Liver (tissue), 9 donors: ENCODE measurements around the gene SNX9. TPM values are rescaled to one million over a fixed set of nuclear protein-coding genes. Genes with fewer than 3 reads are reported as not detected.

Experiments
- DNase-seq: peaks from one replicate; pipeline ENCODE4 v3.0.0-alpha.2; 2017; ENCODE audit warnings: low spot score
- H3K27ac ChIP-seq, 2 donors: one replicate each; pipeline ENCODE4 v1.7.0; 2013; ENCODE audit warnings: inconsistent platforms in 2 of 2, low read length in 2 of 2, control low read depth in 1 of 2, low read depth in 1 of 2, mild to moderate bottlenecking in 1 of 2
- H3K27me3 ChIP-seq, 4 donors: one replicate each; pipeline versions ENCODE4 v1.6.1 to v1.7.0; 2013; ENCODE audit warnings: low read length in 3 of 4, inconsistent platforms in 1 of 4, mild to moderate bottlenecking in 1 of 4, moderate library complexity in 1 of 4; ENCODE audit not compliant: control insufficient read depth in 4 of 4, insufficient read depth in 4 of 4
- H3K36me3 ChIP-seq, 4 donors: one replicate each; pipeline versions ENCODE4 v1.6.1 to v1.7.0; 2013; ENCODE audit warnings: low read length in 3 of 4, mild to moderate bottlenecking in 3 of 4, low read depth in 1 of 4, moderate library complexity in 1 of 4; ENCODE audit not compliant: control insufficient read depth in 4 of 4, insufficient read depth in 3 of 4
- H3K4me1 ChIP-seq, 4 donors: one replicate each; pipeline versions ENCODE4 v1.6.1 to v1.7.0; 2013; ENCODE audit warnings: low read length in 3 of 4, mild to moderate bottlenecking in 3 of 4, moderate library complexity in 1 of 4; ENCODE audit not compliant: control insufficient read depth in 4 of 4, insufficient read depth in 4 of 4
- H3K4me3 ChIP-seq, 3 donors: one replicate each; pipeline versions ENCODE4 v1.6.1 to v1.7.0; 2013; ENCODE audit warnings: low read length in 3 of 3, control low read depth in 1 of 3, low read depth in 1 of 3, mild to moderate bottlenecking in 1 of 3
- H3K9ac ChIP-seq, 2 donors: one replicate each; pipeline ENCODE4 v1.7.0; 2013; ENCODE audit warnings: low read length in 2 of 2, mild to moderate bottlenecking in 2 of 2, moderate library complexity in 2 of 2, control low read depth in 1 of 2, low read depth in 1 of 2
- H3K9me3 ChIP-seq, 4 donors: one replicate each; pipeline versions ENCODE4 v1.6.1 to v1.7.0; 2013; ENCODE audit warnings: low read length in 3 of 4; ENCODE audit not compliant: control insufficient read depth in 4 of 4
- ATF3 ChIP-seq: IDR thresholded peaks from 2 replicates; pipeline ENCODE4 v1.6.1; 2016; ENCODE audit warnings: antibody characterized with exemption
- CTCF ChIP-seq: fragments of 150-350 bp; IDR thresholded peaks from 2 replicates; pipeline ENCODE4 v1.5.1; 2017; ENCODE audit warnings: improper control_type of control experiment, low read depth, low read length; ENCODE audit not compliant: missing input control
- EGR1 ChIP-seq, 2 donors: IDR thresholded peaks; 2 replicates each; pipeline ENCODE4 v1.6.1; 2016 to 2018; ENCODE audit warnings: antibody characterized with exemption in 2 of 2, low read depth in 2 of 2
- FOXA1 ChIP-seq: IDR thresholded peaks from 2 replicates; pipeline ENCODE4 v1.6.1; 2016; ENCODE audit warnings: antibody characterized with exemption
- FOXA2 ChIP-seq: IDR thresholded peaks from 2 replicates; pipeline ENCODE4 v1.6.1; 2016; ENCODE audit warnings: antibody characterized with exemption
- GABPA ChIP-seq, 2 donors: IDR thresholded peaks in 1 of 2; conservative IDR thresholded peaks in 1 of 2; 2 replicates each; pipeline ENCODE4 v1.6.1; 2016; ENCODE audit warnings: antibody characterized with exemption in 2 of 2, mild to moderate bottlenecking in 1 of 2, moderate library complexity in 1 of 2
- HNF4A ChIP-seq, 2 donors: conservative IDR thresholded peaks; 2 replicates each; pipeline ENCODE4 v1.6.1; 2016; ENCODE audit warnings: antibody characterized with exemption in 2 of 2, mild to moderate bottlenecking in 2 of 2
- JUND ChIP-seq, 2 donors: IDR thresholded peaks; 2 replicates each; pipeline ENCODE4 v1.6.1; 2016; ENCODE audit warnings: antibody characterized with exemption in 2 of 2
- MAX ChIP-seq: IDR thresholded peaks from 2 replicates; pipeline ENCODE4 v1.6.1; 2016; ENCODE audit warnings: antibody characterized with exemption
- NR2F2 ChIP-seq: IDR thresholded peaks from 2 replicates; pipeline ENCODE4 v1.6.1; 2016; ENCODE audit warnings: antibody characterized with exemption
- RAD21 ChIP-seq, 2 donors: IDR thresholded peaks; 2 replicates each; pipeline ENCODE4 v1.6.1; 2016; ENCODE audit warnings: antibody characterized with exemption in 2 of 2, mild to moderate bottlenecking in 2 of 2
- RXRA ChIP-seq, 2 donors: IDR thresholded peaks; 2 replicates each; pipeline ENCODE4 v1.6.1; 2017 to 2018; ENCODE audit warnings: antibody characterized with exemption in 2 of 2, mild to moderate bottlenecking in 1 of 2
- SP1 ChIP-seq: IDR thresholded peaks from 2 replicates; pipeline ENCODE4 v1.6.1; 2018; ENCODE audit warnings: antibody characterized with exemption, mild to moderate bottlenecking
- TAF1 ChIP-seq: conservative IDR thresholded peaks from 2 replicates; pipeline ENCODE4 v1.6.1; 2016; ENCODE audit warnings: antibody characterized with exemption, mild to moderate bottlenecking
- YY1 ChIP-seq: IDR thresholded peaks from 2 replicates; pipeline ENCODE4 v1.6.1; 2016; ENCODE audit warnings: antibody characterized with exemption, mild to moderate bottlenecking
- ZBTB33 ChIP-seq: IDR thresholded peaks from 2 replicates; pipeline ENCODE4 v1.6.1; 2016; ENCODE audit warnings: antibody characterized with exemption
- WGBS: extraction: QIAGEN DNeasy Blood & Tissue Kit; methylation state at CpG from one replicate; pipeline ENCODE4 v1.1.7; 2013; 5-methylcytosine and 5-hydroxymethylcytosine counted together
- polyA plus RNA-seq, 2 donors: library from polyadenylated mRNA; stranded (reverse) in 1 of 2; unstranded in 1 of 2; fragments of 200-250 nt in 1 of 2; fragments of >200 nt in 1 of 2; fragmentation: Nextera tagmentation in 1 of 2; extraction: Ambion mirVana in 1 of 2; gene quantifications; one replicate each; pipeline versions ENCODE4 v1.2.1 to v1.2.3, GENCODE V29; 2013 to 2015
- total RNA-seq, 2 donors: library from RNA; depleted of rRNA; stranded (reverse); fragments of >200 nt; gene quantifications; one replicate each; pipeline ENCODE4 v1.2.3, GENCODE V29; 2014
- donor health status: healthy.
- donor health status: healthy.
- donor health status: healthy.
- donor health status: healthy.
- donor health status: healthy.

Gene SNX9
- total and polyA plus RNA-seq, 4 donors = 16.4 to 31.0 (median 22.3) TPM

- WGBS = 82% methylated on average over 15 of the region's 15 CpGs
- no peak for TF ChIP-seq MAX
- H3K9ac ChIP-seq = no peak overlapping the region
Measured at GRCh38 chr6:157990321-157991066, 167.4 kb downstream of the SNX9 start.

GRCh38 chr6:157991067-157991432, 168.0 kb downstream of the SNX9 start:
- H3K9me3 ChIP-seq = no peaks in the 10 kb centered on the region
- H3K4me1 ChIP-seq = peaks cover 13 to 56% (median 27%) of the 10 kb centered on the region in 4 donors
- no peak overlapping the region for H3K9ac ChIP-seq
- H3K4me3 ChIP-seq = no peak overlapping the region
- no peaks in the 10 kb centered on the region for H3K27me3 ChIP-seq
- 90% methylated on average over 11 of the region's 11 CpGs for WGBS
- DNase-seq = no peak
- no peaks in the 10 kb centered on the region for H3K36me3 ChIP-seq
- TF ChIP-seq FOXA2 (no peak), TAF1 (no peak), ZBTB33 (no peak), NR2F2 (no peak), RXRA (IDR thresholded peaks at IDR 0.05) (no peak), HNF4A (conservative IDR thresholded peaks at IDR 0.05) (no peak), SP1 (no peak), RAD21 (IDR thresholded peaks at IDR 0.05) (no peak), EGR1 (IDR thresholded peaks at IDR 0.05; ENCODE audit: low read depth in 2 of 2) (no peak), GABPA (IDR thresholded peaks at IDR 0.05 in 1 of 2, conservative IDR thresholded peaks at IDR 0.05 in 1 of 2) (no peak), JUND (IDR thresholded peaks at IDR 0.05) (no peak)
- no peak overlapping the region for H3K27ac ChIP-seq

More at GRCh38 chr6:157990321-157991066, 167.4 kb downstream of the SNX9 start:
- no peaks in the 10 kb centered on the region for H3K27me3 ChIP-seq
- no peak overlapping the region for H3K4me3 ChIP-seq
- H3K4me1 ChIP-seq = peaks cover 13 to 59% (median 32%) of the 10 kb centered on the region in 4 donors
- H3K27ac ChIP-seq = no peak overlapping the region
- H3K9me3 ChIP-seq = no peaks in the 10 kb centered on the region
- no peaks in the 10 kb centered on the region for H3K36me3 ChIP-seq
- DNase-seq = no peak

- no peak overlapping the region for H3K27ac ChIP-seq
Measured at GRCh38 chr6:157993076-157993475, 170.0 kb downstream of the SNX9 start.

More at GRCh38 chr6:157993076-157993475, 170.0 kb downstream of the SNX9 start:
- H3K27me3 ChIP-seq = no peaks in the 10 kb centered on the region
- no peak overlapping the region for H3K9ac ChIP-seq
- 42% methylated on average over 3 of the region's 3 CpGs for WGBS
- peaks cover 13 to 51% (median 25%) of the 10 kb centered on the region in 4 donors for H3K4me1 ChIP-seq
- DNase-seq = no peak
- TF ChIP-seq RXRA (IDR thresholded peaks at IDR 0.05) (no peak), TAF1 (no peak), FOXA2 (no peak), FOXA1 (no peak), GABPA (IDR thresholded peaks at IDR 0.05 in 1 of 2, conservative IDR thresholded peaks at IDR 0.05 in 1 of 2) (no peak), YY1 (no peak), ZBTB33 (no peak), JUND (IDR thresholded peaks at IDR 0.05) (no peak), HNF4A (conservative IDR thresholded peaks at IDR 0.05) (no peak), RAD21 (IDR thresholded peaks at IDR 0.05) (no peak), CTCF (no peak), ATF3 (no peak), EGR1 (IDR thresholded peaks at IDR 0.05; ENCODE audit: low read depth in 2 of 2) (no peak)
- H3K4me3 ChIP-seq = no peak overlapping the region
- no peaks in the 10 kb centered on the region for H3K9me3 ChIP-seq
- H3K36me3 ChIP-seq = no peaks in the 10 kb centered on the region
